ENCODE data around the gene CDK14.

GRCh38 chr7:91149341-91150246 is 553.5 kb downstream of the CDK14 start:
- no peak for TF ChIP-seq POLR2A (IDR thresholded peaks at IDR 0.05)
- TF ChIP-seq, protein P1, sequence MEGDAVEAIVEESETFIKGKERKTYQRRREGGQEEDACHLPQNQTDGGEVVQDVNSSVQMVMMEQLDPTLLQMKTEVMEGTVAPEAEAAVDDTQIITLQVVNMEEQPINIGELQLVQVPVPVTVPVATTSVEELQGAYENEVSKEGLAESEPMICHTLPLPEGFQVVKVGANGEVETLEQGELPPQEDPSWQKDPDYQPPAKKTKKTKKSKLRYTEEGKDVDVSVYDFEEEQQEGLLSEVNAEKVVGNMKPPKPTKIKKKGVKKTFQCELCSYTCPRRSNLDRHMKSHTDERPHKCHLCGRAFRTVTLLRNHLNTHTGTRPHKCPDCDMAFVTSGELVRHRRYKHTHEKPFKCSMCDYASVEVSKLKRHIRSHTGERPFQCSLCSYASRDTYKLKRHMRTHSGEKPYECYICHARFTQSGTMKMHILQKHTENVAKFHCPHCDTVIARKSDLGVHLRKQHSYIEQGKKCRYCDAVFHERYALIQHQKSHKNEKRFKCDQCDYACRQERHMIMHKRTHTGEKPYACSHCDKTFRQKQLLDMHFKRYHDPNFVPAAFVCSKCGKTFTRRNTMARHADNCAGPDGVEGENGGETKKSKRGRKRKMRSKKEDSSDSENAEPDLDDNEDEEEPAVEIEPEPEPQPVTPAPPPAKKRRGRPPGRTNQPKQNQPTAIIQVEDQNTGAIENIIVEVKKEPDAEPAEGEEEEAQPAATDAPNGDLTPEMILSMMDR (IDR thresholded peaks at IDR 0.05), result no peak

Data from upper lobe of left lung (tissue), 4 donors.